Right atrium auricular region (tissue), 2 donors: ENCODE measurements around the gene SMOC2. TPM values are rescaled to one million over a fixed set of nuclear protein-coding genes. Genes with fewer than 3 reads are reported as not detected.

Experiments
- DNase-seq: peaks from one replicate; pipeline ENCODE4 v3.0.0-alpha.2; 2019; ENCODE audit warnings: low spot score
- H3K27ac ChIP-seq, 2 donors: fragments of 200-600 bp; sonication (generic); 1 replicate in 1 of 2; 2 replicates in 1 of 2; pipeline ENCODE4 v1.5.1; 2016 to 2019
- H3K27me3 ChIP-seq, 2 donors: fragments of 200-600 bp; sonication (generic); one replicate each; pipeline versions ENCODE4 v1.5.1 to v1.6.0; 2017 to 2019
- H3K36me3 ChIP-seq: fragments of 200-600 bp; sonication (generic); one replicate; pipeline ENCODE4 v1.5.1; 2016
- H3K4me1 ChIP-seq, 2 donors: fragments of 200-600 bp; sonication (generic); one replicate each; pipeline versions ENCODE4 v1.5.1 to v1.6.0; 2017 to 2019
- H3K4me3 ChIP-seq, 2 donors: fragments of 200-600 bp; sonication (generic); 1 replicate in 1 of 2; 2 replicates in 1 of 2; pipeline ENCODE4 v1.5.1; 2017 to 2019; ENCODE audit warnings: mild to moderate bottlenecking in 1 of 2, moderate library complexity in 1 of 2
- H3K9me3 ChIP-seq, 2 donors: fragments of 200-600 bp; sonication (generic); one replicate each; pipeline ENCODE4 v1.5.1; 2019
- CTCF ChIP-seq, 2 donors: fragments of 200-600 bp; sonication (generic); IDR thresholded peaks; one replicate each; pipeline ENCODE4 v1.5.1; 2019; ENCODE audit warnings: antibody characterized with exemption in 2 of 2
- total RNA-seq, 2 donors: library from RNA; depleted of rRNA; stranded (reverse); fragments of >200 nt; gene quantifications; one replicate each; pipeline ENCODE4 v1.1.0, GENCODE V29; 2016

The SMOC2 gene
- total RNA-seq, 2 donors from 2014 or later, result 10.8 to 31.7 TPM

DNA sequence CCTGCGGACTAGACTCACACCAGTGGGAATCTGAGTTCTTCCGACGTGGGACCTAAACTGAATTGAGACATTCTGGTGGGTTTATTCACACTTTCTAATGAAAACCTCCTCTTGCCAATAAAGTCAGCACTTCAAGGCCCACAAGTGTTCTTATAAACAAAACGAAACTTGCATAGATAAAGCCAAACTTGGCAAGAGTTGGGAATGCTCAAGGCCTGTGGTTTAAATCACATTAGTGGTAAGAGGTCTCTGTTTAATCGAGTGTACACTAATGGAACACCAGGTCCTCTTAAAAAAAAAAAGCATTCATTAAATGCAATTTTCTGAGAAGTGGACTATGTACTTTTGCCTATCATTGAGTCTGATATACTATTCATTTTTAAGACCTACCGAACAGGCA is 143.3 kb downstream of the SMOC2 start:
- no peaks in the 10 kb centered on the region for H3K4me1 ChIP-seq
- no peak for DNase-seq
- no peaks in the 10 kb centered on the region for H3K9me3 ChIP-seq
- H3K27me3 ChIP-seq, result no peaks in the 10 kb centered on the region
- no peak overlapping the region for H3K4me3 ChIP-seq
- H3K36me3 ChIP-seq, result no peaks in the 10 kb centered on the region
- no peak overlapping the region for H3K27ac ChIP-seq
- no peak for TF ChIP-seq CTCF (IDR thresholded peaks at IDR 0.05)

DNA sequence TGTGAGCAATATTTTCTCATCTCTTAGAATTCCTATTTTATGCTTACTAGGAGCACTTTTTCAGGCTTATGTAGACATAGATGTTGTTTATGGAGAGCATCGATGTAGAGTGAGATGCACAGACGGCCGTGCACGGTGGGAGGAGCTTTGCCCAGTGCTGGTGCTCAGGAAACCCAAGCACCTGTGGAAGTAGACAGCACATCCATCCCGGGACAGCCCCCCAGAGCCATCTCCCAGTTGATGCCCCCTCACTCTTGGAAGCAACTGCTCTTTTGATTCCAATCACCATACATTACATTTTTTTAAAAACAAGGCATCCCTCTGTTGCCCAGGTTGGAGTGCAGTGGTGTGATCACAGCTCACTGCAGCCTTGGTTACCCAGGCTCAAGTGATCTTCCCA is 143.7 kb downstream of the SMOC2 start:
- Histone ChIP-seq H3K36me3 (no peaks in the 10 kb centered on the region), H3K27me3 (no peaks in the 10 kb centered on the region), H3K4me1 (no peaks in the 10 kb centered on the region), H3K9me3 (no peaks in the 10 kb centered on the region), H3K4me3 (no peak overlapping the region), H3K27ac (no peak overlapping the region)
- no peak for DNase-seq
- TF ChIP-seq CTCF (IDR thresholded peaks at IDR 0.05), result no peak

DNA sequence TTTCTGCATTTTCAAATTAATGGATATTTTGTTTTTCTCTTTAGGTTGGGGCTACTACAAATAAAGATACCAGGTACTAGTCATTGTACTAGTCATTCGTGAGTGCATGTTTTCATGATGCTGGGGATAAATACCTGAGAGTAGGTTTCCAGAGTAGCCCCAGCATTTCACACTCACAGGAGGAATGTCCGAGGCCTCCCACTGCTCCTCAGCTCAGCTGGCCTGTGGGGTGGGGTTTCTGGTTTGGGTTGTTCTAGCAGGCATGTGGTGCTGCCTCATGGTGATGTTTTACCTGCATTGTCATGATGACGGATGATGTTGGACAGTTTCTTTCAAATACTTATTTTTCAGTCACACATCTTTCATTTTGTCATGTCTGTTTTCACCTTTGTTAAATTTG is 144.5 kb downstream of the SMOC2 start:
- Histone ChIP-seq H3K4me1 (no peaks in the 10 kb centered on the region), H3K36me3 (no peaks in the 10 kb centered on the region), H3K9me3 (no peaks in the 10 kb centered on the region), H3K4me3 (no peak overlapping the region), H3K27me3 (no peaks in the 10 kb centered on the region), H3K27ac (no peak overlapping the region)
- DNase-seq, result no peak
- TF ChIP-seq CTCF (IDR thresholded peaks at IDR 0.05), result no peak

- Histone ChIP-seq H3K9me3 (no peaks in the 10 kb centered on the region), H3K4me3 (no peak overlapping the region), H3K4me1 (no peaks in the 10 kb centered on the region), H3K27ac (no peak overlapping the region), H3K27me3 (no peaks in the 10 kb centered on the region), H3K36me3 (no peaks in the 10 kb centered on the region)
- no peak for DNase-seq
- TF ChIP-seq CTCF (IDR thresholded peaks at IDR 0.05), result no peak
These were observed 148.3 kb downstream of the SMOC2 start for GRCh38 chr6:168589275-168589674.

GRCh38 chr6:168590406-168590805 is 149.4 kb downstream of the SMOC2 start:
- no peaks in the 10 kb centered on the region for H3K27me3 ChIP-seq
- H3K4me1 ChIP-seq, result no peaks in the 10 kb centered on the region
- TF ChIP-seq CTCF (IDR thresholded peaks at IDR 0.05), result no peak
- H3K4me3 ChIP-seq, result no peak overlapping the region
- no peak overlapping the region for H3K27ac ChIP-seq
- no peaks in the 10 kb centered on the region for H3K36me3 ChIP-seq
- DNase-seq, result no peak
- H3K9me3 ChIP-seq, result no peaks in the 10 kb centered on the region

DNA sequence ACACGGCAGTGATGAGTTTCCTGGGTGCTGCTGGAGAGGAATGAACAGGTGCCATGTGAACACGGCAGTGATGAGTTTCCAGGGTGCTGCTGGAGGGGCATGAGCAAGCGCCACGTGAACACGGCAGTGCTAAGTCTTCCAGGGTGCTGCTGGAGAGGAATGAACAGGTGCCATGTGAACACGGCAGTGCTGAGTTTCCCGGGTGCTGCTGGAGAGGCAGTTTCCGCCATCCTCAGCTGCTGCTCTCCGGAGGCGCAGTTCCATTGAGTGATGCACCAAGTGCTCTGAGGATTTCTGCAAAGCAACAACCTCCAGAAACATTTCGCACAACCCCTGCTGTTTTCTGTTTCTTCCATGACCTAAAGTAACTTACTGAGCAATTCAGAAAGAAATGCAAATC is 155.4 kb downstream of the SMOC2 start:
- H3K4me1 ChIP-seq, result no peaks in the 10 kb centered on the region
- DNase-seq, result no peak
- H3K9me3 ChIP-seq, result no peaks in the 10 kb centered on the region
- no peaks in the 10 kb centered on the region for H3K36me3 ChIP-seq
- H3K27me3 ChIP-seq, result no peaks in the 10 kb centered on the region
- no peak overlapping the region for H3K4me3 ChIP-seq
- no peak overlapping the region for H3K27ac ChIP-seq
- TF ChIP-seq CTCF (IDR thresholded peaks at IDR 0.05), result no peak
